GM19025 (cell line): Measurements from ENCODE around the gene FKBP14.

ENCODE experiments used
- ATAC-seq: cut with Tn5 transposase; IDR thresholded peaks from one replicate; pipeline ENCODE4 v1.9.1; 2021; ENCODE audit warnings: mild to moderate bottlenecking, low read depth, moderate library complexity; ENCODE audit not compliant: unreplicated experiment

The FKBP14 gene

GRCh38 chr7:29995652-29996051, 30.9 kb downstream of the FKBP14 start:
- ATAC-seq: no peak

GRCh38 chr7:29993140-29993539, 33.4 kb downstream of the FKBP14 start:
- no peak for ATAC-seq

- ATAC-seq: no peak
Measured at GRCh38 chr7:29991937-29992336, 34.6 kb downstream of the FKBP14 start.

- no peak for ATAC-seq
Measured at GRCh38 chr7:29990931-29991330, 35.6 kb downstream of the FKBP14 start.

- ATAC-seq: peak; percentile 41
Measured at GRCh38 chr7:29989257-29989995, 37.1 kb downstream of the FKBP14 start, which contains the start of gene SCRN1. SCRN1 (minus strand) TSS chr7:29989801; CDS start chr7:29969067, 20,734 bp downstream.

GRCh38 chr7:29988424-29989256, 37.9 kb downstream of the FKBP14 start:
- peak; percentile 31 for ATAC-seq

GRCh38 chr7:29987811-29988317, 38.6 kb downstream of the FKBP14 start:
- ATAC-seq: no peak

DNA sequence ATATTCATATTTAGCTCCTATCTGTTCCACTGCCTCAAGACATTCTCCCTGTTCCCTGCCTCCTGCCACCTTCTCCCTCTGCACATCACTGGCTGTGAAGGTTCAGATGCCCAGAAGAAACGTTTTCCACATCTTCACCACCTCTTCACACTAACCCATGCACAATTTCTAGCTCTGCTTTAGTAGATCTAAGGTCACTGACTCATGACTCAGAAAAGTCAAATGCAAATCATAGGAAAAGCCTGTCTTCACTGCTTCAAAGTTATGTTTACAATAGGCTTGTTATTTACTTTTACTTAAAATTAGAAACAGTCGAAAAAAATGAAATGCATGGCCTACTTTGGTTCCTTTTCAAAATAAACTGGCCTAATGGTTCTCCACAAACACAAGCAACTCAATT, 39.4 kb downstream of the FKBP14 start:
- ATAC-seq: no peak

DNA sequence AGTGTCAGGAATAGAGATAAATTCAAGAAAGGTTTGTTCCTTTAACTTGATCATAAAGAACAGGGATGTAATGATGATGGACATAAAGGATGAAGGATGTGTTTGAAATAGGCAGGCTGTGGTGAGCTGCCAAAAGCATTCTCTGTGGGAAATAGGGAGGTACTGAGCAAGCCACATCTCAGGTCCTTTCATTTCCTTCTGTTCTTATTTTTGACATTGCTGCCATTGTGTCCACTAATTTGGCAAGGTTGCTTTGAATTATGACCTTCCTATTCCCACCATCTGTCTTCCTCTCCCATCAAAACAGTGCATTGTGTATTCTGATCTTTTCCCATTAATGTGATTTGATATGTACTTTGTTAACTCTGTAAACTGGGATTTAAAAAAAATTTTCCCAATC, 46.4 kb downstream of the FKBP14 start:
- no peak for ATAC-seq

DNA sequence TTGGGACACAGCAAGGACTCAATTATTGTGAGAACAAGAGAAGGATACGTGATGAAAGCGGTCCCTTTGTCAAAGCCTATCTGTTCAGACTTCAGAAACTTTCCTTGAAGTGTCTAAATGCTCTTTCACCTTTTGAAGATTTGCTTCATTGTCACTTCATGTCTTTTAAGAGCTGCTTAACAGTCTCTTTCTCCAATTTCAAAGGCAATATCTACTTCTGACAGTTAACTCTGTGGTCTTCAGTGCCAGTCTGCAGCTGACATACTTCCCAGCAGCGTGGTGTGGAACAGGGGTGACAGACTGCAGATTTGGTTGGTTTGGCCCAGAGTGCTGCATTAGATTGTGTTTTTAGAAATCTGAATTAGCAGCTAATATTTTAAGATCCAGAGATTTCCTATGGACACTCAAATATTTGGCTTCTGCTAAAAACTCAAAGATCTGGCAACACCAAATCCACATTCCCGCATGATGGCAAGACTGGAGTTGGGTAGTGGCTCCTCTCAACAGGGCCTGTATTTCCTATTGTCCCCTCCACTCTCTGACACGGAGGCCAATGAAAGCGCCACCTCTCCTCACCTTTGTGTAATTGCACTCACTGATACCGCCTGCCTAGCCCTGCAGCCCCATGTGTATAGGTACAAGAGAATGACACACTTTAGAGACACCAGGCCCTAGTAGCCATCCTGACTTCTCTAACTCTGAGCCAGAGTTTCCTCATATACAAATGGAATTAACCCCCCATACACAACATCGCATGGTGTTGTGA, 48.4 kb downstream of the FKBP14 start:
- no peak for ATAC-seq

DNA sequence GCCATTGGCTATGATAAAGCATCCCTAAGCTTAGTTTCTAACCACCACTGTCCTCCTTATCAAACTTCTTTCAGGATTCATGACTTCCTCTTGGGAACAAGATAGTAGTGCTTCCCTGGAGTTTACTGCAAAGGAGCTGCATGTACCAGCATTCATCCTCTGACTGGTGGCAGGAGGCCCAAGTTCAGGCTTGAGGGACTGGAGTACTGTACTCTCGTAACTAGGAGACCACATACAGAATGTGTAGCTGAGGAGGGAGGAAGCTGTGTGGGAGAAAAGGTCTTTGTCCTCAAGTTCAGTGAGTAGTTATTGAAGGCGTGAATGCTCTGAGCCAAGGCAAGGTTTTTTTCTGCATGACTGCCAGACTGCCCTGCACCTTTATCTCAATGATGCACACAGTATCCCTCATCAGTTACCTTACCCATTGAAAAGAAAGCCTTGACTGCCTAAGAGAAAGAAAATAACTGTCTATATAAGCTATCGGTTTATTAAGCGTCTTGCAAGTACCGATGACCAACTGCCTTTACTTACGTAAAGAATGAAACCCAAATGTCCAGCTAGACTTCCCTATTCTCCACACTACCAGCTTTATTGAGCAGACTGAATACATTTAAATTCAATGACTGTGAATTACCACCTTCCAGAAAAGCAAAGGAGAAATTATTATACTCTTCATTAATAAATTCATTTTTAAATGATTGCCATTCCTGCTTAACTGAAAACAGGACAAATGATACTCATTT, 49.7 kb downstream of the FKBP14 start:
- ATAC-seq: no peak

GRCh38 chr7:29976266-29976665, 50.2 kb downstream of the FKBP14 start:
- ATAC-seq: no peak

GRCh38 chr7:29975561-29975960, 50.9 kb downstream of the FKBP14 start:
- ATAC-seq: no peak

GRCh38 chr7:29974286-29974685, 52.2 kb downstream of the FKBP14 start:
- no peak for ATAC-seq

DNA sequence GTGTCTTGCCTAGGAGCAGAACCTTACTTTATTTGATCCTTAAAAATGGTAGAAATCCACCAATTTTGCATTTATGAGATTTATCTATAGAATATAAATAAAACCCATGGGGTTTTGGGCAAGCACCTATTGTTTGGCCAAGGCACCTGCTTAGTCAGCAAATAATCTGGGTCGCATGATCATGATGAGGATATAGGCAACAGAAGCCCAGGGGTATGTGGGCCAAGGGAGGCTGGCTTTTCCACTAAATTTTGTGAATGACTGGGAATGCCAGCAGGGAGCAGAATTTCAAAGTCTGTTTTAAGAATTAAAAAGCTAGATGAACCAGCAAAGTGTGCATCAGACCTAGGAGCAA, 54.2 kb downstream of the FKBP14 start:
- no peak for ATAC-seq

DNA sequence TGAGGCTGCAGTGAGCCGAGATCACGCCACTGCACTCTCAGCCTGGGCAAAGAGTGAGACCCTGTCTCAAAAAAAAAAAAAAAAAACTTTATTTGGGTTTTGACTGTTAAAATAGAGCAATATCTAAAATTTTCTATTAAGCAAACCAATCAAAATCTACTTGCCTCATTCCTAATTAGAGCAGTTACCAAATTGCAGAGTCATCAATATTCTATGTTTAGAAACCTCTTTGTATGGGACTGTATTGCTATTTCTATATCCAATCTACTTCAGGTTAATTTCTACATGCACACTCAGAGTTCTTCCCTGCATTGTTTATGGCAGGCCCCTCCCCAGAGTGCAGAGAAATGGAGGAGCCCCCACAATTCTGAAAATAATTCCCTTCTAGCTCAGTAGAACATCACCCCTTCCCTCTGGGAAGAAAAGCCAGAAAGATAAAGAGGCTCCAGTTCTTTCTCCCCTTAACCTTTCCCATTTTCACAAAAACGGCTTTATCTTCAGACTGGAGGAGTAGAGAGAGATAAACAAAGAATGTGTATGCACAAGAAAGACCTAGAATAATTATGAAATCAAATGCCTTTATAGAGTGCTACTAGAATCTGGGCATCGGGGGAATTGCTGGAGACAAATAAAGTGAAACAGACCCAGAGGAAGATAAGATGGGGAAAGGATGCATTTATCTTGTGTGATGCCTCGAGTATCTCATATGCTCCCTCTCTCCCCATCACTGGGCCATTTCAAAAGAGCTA, 54.8 kb downstream of the FKBP14 start:
- ATAC-seq: no peak

DNA sequence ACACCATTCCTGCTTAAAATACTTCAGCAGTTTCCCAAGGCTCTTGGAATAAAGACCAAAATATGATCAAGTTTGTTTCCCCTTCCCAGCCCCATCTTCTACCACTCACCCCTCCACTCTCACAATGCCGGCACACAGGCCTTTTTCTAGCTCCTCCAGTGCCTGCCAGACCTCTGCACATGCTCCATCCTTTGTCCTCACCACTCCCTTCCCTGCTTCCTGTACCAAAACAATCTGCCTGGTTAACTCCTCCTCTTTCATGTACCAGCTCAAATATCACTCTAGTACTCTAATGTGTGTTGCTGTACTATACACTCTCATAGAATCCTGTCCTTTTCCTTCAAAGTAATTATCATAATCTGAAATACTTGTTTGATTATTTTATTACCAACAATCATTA, 56.3 kb downstream of the FKBP14 start:
- ATAC-seq: no peak

DNA sequence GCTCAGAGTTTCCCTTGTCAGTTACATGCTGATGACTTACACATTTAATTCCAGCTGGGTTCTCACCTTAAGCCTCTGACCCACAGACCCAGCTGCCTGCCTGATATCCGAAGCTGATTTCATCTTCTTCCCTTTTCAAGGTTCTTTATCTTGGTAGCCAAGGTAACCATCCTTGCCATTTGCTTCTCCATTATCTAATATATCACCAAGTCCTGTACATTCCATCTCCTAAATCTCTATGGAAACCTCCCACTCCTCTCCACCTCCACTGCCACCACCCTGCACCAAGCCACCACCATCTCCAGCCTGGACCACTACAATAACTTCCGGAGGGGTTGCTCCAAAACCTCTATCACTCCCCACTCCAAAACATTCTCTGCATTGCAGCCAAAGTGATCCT, 56.8 kb downstream of the FKBP14 start:
- ATAC-seq: no peak

- no peak for ATAC-seq
Measured at GRCh38 chr7:29968683-29969395, 57.7 kb downstream of the FKBP14 start.
